Upper lobe of left lung (tissue), 4 donors: Measurements from ENCODE around the gene LHX4.

Experiments
- POLR2A ChIP-seq, 4 donors: fragments of 450-650 bp; IDR thresholded peaks; one replicate each; pipeline ENCODE4 v1.5.1; 2016 to 2017; ENCODE audit warnings: antibody characterized with exemption in 4 of 4, mild to moderate bottlenecking in 2 of 4
- POLR2AphosphoS5 ChIP-seq, 2 donors: sonication (generic); formaldehyde crosslinking; IDR thresholded peaks; one replicate each; pipeline ENCODE4 v1.5.1; 2017; ENCODE audit warnings: antibody characterized with exemption in 2 of 2
- TF ChIP-seq, protein P1 (sequence below), 6 experiments: fragments of 450-650 bp in 4 of 6; fragments of 200-600 bp in 2 of 6; sonication (generic) in 2 of 6; IDR thresholded peaks; one replicate each; pipeline ENCODE4 v1.5.1; 2016 to 2019; ENCODE audit warnings: antibody characterized with exemption in 6 of 6

DNA sequence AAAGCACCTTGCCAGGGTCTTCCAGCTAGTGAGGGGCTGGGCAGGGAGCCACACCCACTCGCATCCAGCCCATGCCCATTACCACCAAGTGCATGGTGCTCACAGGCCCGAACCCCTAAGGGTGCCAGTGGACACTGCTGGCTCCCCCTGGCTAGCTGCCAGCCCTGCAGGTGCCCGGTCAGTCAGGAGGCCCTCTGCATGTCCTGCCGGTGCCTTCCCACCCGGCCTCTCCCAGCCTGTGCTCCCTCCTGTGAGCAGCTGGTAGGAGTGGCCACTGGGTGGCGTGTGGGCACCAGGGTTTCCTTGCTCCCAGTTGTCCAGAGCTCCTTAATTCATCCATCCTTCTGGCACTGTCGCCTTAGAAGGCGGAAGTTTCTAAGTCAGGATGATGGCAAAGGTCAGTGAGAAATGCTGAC lies 42.0 kb upstream of the LHX4 start:
- TF ChIP-seq POLR2A (IDR thresholded peaks at IDR 0.05): no peak
- TF ChIP-seq, protein P1, sequence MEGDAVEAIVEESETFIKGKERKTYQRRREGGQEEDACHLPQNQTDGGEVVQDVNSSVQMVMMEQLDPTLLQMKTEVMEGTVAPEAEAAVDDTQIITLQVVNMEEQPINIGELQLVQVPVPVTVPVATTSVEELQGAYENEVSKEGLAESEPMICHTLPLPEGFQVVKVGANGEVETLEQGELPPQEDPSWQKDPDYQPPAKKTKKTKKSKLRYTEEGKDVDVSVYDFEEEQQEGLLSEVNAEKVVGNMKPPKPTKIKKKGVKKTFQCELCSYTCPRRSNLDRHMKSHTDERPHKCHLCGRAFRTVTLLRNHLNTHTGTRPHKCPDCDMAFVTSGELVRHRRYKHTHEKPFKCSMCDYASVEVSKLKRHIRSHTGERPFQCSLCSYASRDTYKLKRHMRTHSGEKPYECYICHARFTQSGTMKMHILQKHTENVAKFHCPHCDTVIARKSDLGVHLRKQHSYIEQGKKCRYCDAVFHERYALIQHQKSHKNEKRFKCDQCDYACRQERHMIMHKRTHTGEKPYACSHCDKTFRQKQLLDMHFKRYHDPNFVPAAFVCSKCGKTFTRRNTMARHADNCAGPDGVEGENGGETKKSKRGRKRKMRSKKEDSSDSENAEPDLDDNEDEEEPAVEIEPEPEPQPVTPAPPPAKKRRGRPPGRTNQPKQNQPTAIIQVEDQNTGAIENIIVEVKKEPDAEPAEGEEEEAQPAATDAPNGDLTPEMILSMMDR (IDR thresholded peaks at IDR 0.05): peak; percentile 23 to 54 (median 32)
- no peak for TF ChIP-seq POLR2AphosphoS5 (IDR thresholded peaks at IDR 0.05)
